GM19043 (cell line): Measurements from ENCODE around the gene IL21R.
"Not testable (repeated sequence)": the region's sequence is repeated elsewhere in the genome, so short reads cannot be mapped to it uniquely, and the experiment has no call there.

Experiments used
- ATAC-seq: cut with Tn5 transposase; IDR thresholded peaks from one replicate; pipeline ENCODE4 v1.9.1; 2021; ENCODE audit warnings: low read depth; ENCODE audit not compliant: unreplicated experiment

The IL21R gene

GRCh38 chr16:27374221-27374803, 27.7 kb upstream of the IL21R start:
- ATAC-seq: no peak

GRCh38 chr16:27374804-27375425, 27.1 kb upstream of the IL21R start:
- no peak for ATAC-seq

- no peak for ATAC-seq
These were observed 24.1 kb upstream of the IL21R start for GRCh38 chr16:27377666-27378485.

GRCh38 chr16:27378871-27379481, 23.0 kb upstream of the IL21R start:
- no peak for ATAC-seq

- ATAC-seq: no peak
These were observed 22.1 kb upstream of the IL21R start for GRCh38 chr16:27379919-27380318.

GRCh38 chr16:27381236-27381635, 20.7 kb upstream of the IL21R start:
- no peak for ATAC-seq

- no peak for ATAC-seq
These were observed 19.8 kb upstream of the IL21R start for GRCh38 chr16:27381974-27382855.

GRCh38 chr16:27383556-27384243, 18.3 kb upstream of the IL21R start:
- no peak for ATAC-seq

GRCh38 chr16:27384425-27384824, 17.5 kb upstream of the IL21R start:
- ATAC-seq: no peak

- no peak for ATAC-seq
These were observed 16.6 kb upstream of the IL21R start for GRCh38 chr16:27385398-27385797.

- no peak for ATAC-seq
These were observed 15.3 kb upstream of the IL21R start for GRCh38 chr16:27386674-27387073.

- no peak for ATAC-seq
These were observed 14.2 kb upstream of the IL21R start for GRCh38 chr16:27387724-27388123.

GRCh38 chr16:27389272-27389961, 12.6 kb upstream of the IL21R start:
- no peak for ATAC-seq

GRCh38 chr16:27390151-27390550, 11.8 kb upstream of the IL21R start:
- no peak for ATAC-seq

- no peak for ATAC-seq
These were observed 9.3 kb upstream of the IL21R start for GRCh38 chr16:27392671-27393070.

- ATAC-seq: no peak
These were observed 7.5 kb upstream of the IL21R start for GRCh38 chr16:27394516-27394915.

GRCh38 chr16:27398341-27398893, 3.6 kb upstream of the IL21R start:
- ATAC-seq: not testable (repeated sequence)

- peak; percentile 32 for ATAC-seq
These were observed 2.8 kb upstream of the IL21R start for GRCh38 chr16:27398894-27399853.
